GM19025 (cell line): Measurements from ENCODE around the gene SRL.
"Not testable (repeated sequence)": the region's sequence is repeated elsewhere in the genome, so short reads cannot be mapped to it uniquely, and the experiment has no call there.

Source experiments
- ATAC-seq: cut with Tn5 transposase; IDR thresholded peaks from one replicate; pipeline ENCODE4 v1.9.1; 2021; ENCODE audit warnings: mild to moderate bottlenecking, low read depth, moderate library complexity; ENCODE audit not compliant: unreplicated experiment

Gene SRL

GRCh38 chr16:4231367-4231766 is 10.5 kb downstream of the SRL start:
- ATAC-seq = no peak

- ATAC-seq = no peak
These were observed 14.9 kb downstream of the SRL start for GRCh38 chr16:4227040-4227332.

- ATAC-seq = no peak
These were observed 15.4 kb downstream of the SRL start for GRCh38 chr16:4226251-4227039.

- ATAC-seq = no peak
These were observed 16.8 kb downstream of the SRL start for GRCh38 chr16:4225075-4225474.

- ATAC-seq = no peak
These were observed 21.5 kb downstream of the SRL start for GRCh38 chr16:4220358-4220757.

GRCh38 chr16:4218202-4218601 is 23.7 kb downstream of the SRL start:
- no peak for ATAC-seq

GRCh38 chr16:4217204-4218131 is 24.4 kb downstream of the SRL start:
- ATAC-seq = no peak

- no peak for ATAC-seq
These were observed 25.3 kb downstream of the SRL start for GRCh38 chr16:4216596-4216995.

GRCh38 chr16:4215106-4215505 is 26.8 kb downstream of the SRL start:
- no peak for ATAC-seq

- no peak for ATAC-seq
These were observed 27.7 kb downstream of the SRL start for GRCh38 chr16:4214215-4214621.

- no peak for ATAC-seq
These were observed 28.1 kb downstream of the SRL start for GRCh38 chr16:4213737-4214136.

- ATAC-seq = no peak
These were observed 29.0 kb downstream of the SRL start for GRCh38 chr16:4212934-4213296.

- no peak for ATAC-seq
These were observed 29.5 kb downstream of the SRL start for GRCh38 chr16:4212211-4212933.

GRCh38 chr16:4211445-4212210 is 30.3 kb downstream of the SRL start:
- ATAC-seq = not testable (repeated sequence)

- ATAC-seq = no peak
These were observed 32.2 kb downstream of the SRL start for GRCh38 chr16:4209666-4210065.

- no peak for ATAC-seq
These were observed 33.5 kb downstream of the SRL start for GRCh38 chr16:4208341-4208751.

- ATAC-seq = no peak
These were observed 34.1 kb downstream of the SRL start for GRCh38 chr16:4207683-4208340.

GRCh38 chr16:4207229-4207628 is 34.7 kb downstream of the SRL start:
- no peak for ATAC-seq

GRCh38 chr16:4206680-4207079 is 35.2 kb downstream of the SRL start:
- no peak for ATAC-seq

GRCh38 chr16:4205971-4206370 is 35.9 kb downstream of the SRL start:
- ATAC-seq = no peak
